Measurements from ENCODE around the gene ST6GALNAC1.

Gene ST6GALNAC1

DNA sequence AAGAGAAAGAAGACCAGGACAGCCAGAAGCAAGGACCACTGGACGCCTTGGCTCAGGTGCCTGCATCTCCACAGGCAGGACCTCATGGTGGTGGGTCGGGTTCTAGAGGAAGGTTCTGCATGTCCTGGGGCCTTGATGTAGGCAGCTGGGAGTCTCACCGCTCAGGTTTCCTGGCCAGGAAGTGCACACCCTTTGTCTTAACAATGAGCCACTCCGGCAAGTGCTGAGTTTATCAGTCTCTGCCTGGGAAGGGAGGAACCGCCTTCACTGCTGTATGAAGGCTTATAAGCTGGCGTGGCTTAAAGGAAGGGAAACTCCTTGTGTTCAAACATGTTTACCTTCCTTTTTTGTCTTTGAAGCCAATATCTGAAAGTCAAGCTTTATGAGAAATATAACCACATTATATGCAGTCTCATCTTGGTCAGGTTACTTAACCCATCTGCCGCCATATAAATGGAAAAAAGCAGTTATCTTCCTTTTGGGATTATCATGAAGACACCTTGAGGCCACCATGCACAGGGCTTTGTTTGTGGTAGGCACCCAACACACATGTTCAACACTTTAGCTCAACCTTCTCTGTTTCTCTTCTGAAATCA lies at the start of gene ST6GALNAC1:
TSS of gene ST6GALNAC1 (minus strand) at position 205 of the 596 bp plus-strand sequence. CDS start at position 86, 119 bp downstream.
- DNase-seq (ENCODE audit: low read depth) = peak; percentile 13

- DNase-seq (ENCODE audit: low read depth) = no peak
These were observed 48.0 kb upstream of the ST6GALNAC1 start for GRCh38 chr17:76691379-76692191.

DNA sequence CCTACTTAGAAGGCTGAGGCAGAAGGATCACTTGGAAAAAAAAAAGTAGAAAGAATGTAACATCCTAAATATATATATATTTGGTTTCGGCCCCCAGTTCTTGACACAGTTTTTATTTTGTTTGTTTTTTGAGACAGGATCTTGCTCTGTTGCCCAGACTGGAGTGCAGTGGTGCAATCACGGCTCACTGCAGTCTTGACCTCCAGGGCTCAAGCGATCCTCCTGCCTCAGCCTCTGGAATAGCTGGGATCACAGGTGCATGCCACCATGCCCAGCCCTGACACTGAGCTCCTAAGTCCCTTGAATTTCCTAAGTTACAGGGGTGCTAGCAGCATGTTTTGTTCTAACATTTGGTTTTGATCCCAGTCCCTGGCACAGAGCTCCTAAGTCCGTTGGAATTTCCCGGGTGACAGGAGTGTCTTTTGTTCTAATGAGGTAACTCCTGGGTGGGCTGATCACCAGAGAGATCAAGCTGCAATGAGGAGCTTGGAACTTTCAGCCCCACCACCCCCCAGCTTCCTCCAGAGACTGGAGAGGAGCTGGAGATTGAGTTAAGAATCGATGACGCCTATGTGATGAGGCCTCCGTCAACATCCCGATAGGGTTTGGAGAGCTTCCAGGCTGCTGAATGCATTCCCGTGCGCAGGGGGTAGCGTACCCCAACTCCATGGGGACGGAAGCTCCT lies 47.2 kb upstream of the ST6GALNAC1 start:
- DNase-seq (ENCODE audit: low read depth) = no peak

DNA sequence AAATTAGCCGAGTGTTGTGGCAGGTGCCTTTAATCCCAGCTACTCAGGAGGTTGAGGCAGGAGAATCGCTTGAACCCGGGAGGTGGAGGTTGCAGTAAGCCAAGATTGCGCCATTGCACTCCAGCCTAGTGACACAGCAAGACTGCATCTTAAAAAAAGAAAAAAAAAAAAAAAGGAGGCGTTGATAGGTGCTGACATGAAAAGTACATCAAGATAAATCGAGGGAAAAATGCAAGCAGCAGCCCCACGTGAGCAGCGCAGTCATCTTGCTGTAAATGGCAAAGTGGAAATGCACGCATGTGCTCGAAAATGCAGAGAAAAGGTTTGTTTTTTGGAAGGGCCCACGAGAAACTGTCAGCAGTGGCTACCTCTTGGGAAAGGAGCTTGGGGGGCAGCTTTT lies 46.3 kb upstream of the ST6GALNAC1 start:
- DNase-seq (ENCODE audit: low read depth) = no peak

DNA sequence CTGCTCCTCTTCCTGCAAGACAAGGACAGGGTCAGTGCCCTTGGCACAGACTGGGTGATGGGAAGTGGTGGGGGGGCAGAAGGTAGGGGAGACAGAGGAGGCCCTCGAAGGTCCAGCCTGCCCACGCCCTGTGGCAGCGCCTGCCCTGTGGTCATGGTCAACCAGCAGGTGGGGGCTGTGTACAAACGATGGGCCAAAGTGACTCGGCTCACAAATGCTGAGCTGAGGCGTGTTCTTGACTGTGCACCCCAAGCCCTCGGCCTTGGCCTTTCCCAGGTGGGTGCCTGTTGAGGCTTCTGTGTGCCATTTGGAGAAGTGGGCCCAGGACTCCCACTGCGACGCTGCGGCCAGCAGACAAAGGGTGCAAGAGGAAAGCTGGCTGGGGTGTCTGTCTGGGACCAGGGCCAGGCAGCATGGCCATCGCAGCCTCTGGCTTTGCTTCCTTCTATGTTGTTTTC lies 44.6 kb upstream of the ST6GALNAC1 start:
- no peak for DNase-seq (ENCODE audit: low read depth)

GRCh38 chr17:76687298-76688164 lies 44.0 kb upstream of the ST6GALNAC1 start:
- no peak for DNase-seq (ENCODE audit: low read depth)

DNA sequence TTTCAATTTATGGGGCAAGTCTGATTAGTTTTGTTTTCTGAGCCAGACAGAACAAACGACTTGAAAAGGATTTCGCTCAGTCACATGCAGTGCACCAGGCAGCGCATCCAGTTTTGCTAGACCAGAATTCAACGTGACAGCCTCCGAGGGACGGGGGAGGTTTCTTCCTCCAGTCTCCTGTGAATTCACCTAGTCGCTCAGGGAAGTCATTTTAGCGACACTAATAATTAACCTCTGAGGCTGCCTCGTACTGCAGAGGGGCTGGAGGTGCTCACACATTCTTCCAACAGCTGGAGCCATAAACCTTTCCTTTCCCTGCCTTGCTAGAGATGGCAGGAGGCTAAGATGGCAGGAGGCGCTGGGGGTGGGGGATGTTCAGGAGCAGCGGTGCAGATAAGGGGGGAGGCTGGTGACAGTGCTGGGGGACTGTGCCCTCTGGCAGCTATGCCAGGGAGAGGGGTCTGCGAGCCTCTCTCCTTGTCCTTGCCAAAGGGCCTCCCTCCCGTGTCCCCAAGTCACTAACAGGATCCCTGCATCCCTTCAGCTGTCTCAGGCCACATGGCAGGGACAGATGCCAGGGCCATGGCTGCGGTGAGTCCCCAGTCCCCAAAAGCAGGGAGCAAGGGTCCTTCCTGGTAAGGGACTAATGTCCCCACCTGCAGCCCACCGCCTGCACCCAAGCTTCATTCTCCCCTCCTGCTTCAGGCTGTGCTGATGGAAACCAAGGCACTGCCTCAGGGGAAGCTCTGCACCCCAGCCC lies 43.2 kb upstream of the ST6GALNAC1 start:
- DNase-seq (ENCODE audit: low read depth) = no peak

- no peak for DNase-seq (ENCODE audit: low read depth)
These were observed 42.3 kb upstream of the ST6GALNAC1 start for GRCh38 chr17:76685846-76686245.

- DNase-seq (ENCODE audit: low read depth) = no peak
These were observed 41.8 kb upstream of the ST6GALNAC1 start for GRCh38 chr17:76685366-76685765.

GRCh38 chr17:76684756-76685155 lies 41.2 kb upstream of the ST6GALNAC1 start:
- no peak for DNase-seq (ENCODE audit: low read depth)

DNA sequence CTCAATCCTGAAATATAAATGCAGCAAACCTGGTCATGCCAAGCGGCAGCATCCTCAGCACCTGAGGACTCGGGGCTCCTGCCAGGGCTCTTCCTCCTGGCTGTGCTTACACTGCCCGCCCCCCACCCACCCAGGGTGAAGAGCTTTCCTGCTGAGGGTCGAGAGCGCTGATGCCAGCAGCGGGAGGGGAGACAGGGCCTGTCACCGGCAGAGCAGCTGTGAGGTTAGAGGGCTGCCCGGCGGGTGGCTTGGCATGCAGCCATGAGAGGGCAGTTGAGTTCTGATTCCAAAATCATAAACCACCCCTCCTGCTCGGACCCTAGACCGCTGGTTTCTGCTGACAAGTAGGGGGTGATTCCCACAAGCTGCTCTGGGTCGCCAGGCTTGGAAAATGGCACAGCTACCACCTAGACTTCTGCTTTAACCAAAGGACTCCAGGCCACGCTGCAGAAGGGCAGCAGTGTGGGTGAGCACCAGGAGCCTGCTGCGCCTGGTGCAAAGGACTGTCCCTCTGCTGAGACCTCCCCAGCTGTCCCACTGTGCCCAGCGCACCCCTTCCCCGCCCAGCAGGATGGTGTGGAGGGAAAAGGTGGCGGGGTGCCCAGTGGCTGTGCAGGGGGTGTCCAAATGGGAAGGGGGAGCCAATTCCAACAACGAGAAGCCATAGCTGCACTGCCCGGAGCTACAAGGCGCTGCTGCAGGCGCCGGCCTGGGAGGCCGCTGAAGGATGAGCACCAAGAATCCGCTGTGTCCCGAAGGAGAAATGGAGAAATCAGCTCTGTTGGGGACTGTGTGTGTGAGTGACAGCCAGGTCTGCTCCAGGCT lies 40.6 kb upstream of the ST6GALNAC1 start:
- no peak for DNase-seq (ENCODE audit: low read depth)

- no peak for DNase-seq (ENCODE audit: low read depth)
These were observed 39.6 kb upstream of the ST6GALNAC1 start for GRCh38 chr17:76683011-76683755.

GRCh38 chr17:76682296-76682695 lies 38.7 kb upstream of the ST6GALNAC1 start:
- no peak for DNase-seq (ENCODE audit: low read depth)

DNA sequence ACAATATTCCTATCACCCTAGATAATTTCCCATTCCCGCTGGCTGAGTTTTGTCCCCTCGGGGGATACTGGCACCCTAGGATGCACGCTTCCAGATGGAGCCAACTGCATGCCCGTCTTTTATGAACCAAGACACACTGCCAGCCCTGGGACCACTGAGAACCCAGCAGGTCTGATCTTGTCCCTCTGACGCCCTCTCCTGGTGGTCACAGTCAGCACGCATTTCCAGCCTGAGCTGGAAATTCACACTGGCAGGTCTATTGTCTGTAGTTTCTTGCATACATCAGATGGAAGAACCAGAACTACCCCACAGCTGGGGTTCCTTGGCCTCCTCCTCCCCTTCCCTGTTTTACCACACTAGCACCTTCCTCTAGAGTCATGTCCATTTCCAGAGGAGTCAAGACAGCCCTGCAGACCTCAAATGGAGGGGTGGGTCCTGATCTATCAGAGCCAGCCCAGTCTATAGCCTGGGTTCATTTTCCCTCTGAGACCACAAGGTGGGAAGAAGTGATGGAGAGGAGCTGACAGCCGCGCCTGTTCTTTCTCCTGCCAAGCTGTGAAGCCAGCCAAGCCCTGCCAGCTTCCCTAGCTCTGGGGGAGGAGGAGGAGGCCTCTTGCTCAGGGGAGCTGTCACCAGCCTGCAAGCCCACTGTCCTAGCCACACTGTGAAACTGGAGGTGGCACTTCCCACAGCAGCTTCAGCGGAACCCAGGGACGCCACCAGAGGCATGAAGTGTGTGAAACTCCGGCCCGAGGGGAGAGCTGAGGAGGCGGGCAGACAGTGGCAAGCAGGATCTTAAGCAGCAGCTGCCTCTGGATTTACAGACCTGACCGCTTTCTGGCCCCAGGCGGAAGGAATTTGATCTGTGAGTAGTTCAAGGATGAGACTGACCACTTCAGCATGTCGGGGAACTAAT lies 37.9 kb upstream of the ST6GALNAC1 start:
- DNase-seq (ENCODE audit: low read depth) = peak; percentile 45

DNA sequence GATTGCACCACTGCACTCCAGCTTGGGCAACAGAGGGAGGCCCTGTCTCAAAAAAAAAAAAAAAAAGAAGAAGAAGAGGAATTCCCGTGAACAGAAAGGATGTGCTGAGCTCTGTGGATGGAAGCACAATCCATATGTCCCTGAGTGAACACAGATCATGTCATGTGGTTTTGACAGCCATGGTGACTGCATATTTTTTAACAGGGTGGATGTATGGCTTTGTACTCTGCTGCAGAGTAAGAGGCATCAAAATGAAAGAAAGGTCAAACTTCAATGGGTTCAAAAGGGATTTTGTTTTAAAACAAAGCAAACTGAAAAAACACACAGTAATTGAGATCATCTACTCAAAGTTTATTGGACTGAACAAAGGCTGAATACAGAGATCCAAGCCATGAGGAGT lies 35.7 kb upstream of the ST6GALNAC1 start:
- DNase-seq (ENCODE audit: low read depth) = no peak

DNA sequence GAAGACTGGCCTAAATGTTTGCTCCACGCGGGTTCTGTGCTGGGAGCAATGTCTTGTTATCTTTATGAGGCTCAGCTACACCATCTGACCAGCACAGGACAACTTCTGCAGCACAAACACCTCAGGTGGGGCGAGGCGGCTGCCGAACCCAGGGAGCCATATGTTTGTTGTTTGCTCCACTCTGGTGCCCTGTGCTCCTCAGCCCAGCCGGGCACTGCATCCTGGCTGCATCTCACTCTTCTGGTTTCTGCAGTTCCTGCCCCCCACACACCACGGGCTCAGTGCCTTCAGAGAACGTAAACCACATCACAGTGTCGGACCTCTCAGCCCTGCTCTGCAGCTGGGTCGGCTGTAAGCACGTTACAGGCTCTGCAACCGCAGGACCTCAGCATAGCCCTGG lies 34.8 kb upstream of the ST6GALNAC1 start:
- no peak for DNase-seq (ENCODE audit: low read depth)

DNA sequence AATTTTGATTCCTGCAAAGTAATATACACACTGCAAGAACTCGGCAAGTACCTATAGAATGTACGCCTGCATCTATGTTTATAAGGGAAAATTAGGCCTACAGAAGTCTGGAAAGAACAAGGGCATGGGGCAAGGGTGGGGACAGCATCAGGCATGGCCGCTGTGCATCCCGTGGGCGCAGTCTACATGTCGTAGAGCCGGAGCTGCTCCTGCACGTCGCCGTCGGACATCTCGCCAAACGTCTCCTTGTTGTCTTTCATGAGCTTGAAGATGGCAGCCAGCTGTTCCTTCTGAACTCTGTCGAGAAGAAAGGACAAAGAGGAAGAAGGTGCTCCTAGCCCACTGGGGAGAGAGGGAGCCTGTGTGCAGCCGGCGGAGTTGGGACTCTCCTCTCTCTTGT lies 33.8 kb upstream of the ST6GALNAC1 start:
- no peak for DNase-seq (ENCODE audit: low read depth)

- no peak for DNase-seq (ENCODE audit: low read depth)
These were observed 33.1 kb upstream of the ST6GALNAC1 start for GRCh38 chr17:76676629-76677028.

DNA sequence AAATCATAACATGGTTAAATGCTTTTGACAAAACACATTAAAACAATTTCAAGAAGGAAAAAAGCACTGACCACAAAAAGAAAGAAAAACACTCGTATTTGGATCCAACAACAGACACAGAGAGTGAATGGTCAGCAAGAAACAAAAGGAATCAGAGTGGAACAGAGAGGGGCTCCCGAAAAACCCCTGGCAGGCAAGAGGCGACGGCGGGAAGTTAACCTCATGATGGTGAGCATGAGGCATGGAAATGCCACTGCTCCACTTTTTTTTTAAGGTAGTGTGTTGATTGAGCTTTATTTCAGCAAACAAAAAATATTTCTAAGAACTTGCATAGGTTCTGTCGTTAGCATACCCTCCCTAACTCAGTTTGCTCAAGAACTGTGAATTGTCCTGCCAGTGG lies 32.1 kb upstream of the ST6GALNAC1 start:
- no peak for DNase-seq (ENCODE audit: low read depth)

Measured in T-helper 22 cell (primary cell).